ENCODE measurements around the gene ADAM15. TPM values are rescaled to one million over a fixed set of nuclear protein-coding genes. Genes with fewer than 3 reads are reported as not detected.

The ADAM15 gene
- total RNA-seq, 1 experiment from 2014 or later, result 36.3 TPM

DNA sequence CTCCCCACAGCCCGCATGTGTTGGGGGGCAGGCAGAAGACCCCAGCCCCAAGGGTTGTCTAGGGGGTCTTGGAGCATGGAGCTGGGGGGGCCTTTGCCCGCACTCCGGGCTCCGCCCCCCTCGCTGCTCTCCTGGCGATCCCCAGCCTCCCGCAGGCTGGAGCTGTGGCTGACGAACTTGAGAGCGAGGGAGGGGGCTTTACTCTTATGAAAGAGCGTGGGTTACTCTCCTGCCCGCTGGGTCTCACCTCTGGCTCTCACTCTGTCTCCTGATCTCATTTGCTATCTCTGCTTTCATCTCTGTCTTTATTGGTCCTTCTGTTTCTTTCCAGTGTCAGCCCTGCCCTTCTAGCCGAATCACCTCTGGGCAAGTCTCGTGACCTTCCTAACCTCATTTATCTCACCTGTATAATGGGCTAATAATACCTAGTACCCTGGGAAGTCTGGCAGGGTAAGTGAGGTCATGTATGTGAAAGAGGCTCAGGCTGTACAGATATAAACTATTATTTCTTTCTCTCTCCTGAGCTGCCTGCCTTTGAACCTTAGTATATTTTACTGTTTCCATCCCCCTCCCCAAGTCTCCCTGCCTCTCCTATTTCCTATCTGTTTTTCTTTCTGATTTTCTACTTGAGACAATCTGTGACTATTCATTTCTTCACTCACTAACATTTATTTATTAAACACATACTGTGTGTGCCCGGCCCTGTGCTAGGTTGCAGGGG lies 13.2 kb downstream of the ADAM15 start:
- peaks cover 5% of the 10 kb centered on the region for H3K36me3 ChIP-seq (ENCODE audit: insufficient read depth, low read length, poor library complexity, severe bottlenecking)
- no peak for TF ChIP-seq EZH2 (IDR thresholded peaks at IDR 0.05; ENCODE audit: borderline replicate concordance, low read depth, low read length, poor library complexity, severe bottlenecking)
- H3K4me3 ChIP-seq (ENCODE audit: low read depth, low read length, poor library complexity, severe bottlenecking), result peak overlapping the region; percentile 81
- ChIA-PET POLR2A (ENCODE audit: low non-redundant PET) (no interaction called here), CTCF (interaction anchor here (0.6 to 3.8 kb wide), 3 partner anchors 21 to 119 kb away, joined by 3 to 35 read pairs (median 4); no protein-coding TSS in a partner anchor)
- H3K27me3 ChIP-seq (replicated peaks; ENCODE audit: insufficient read depth, low read depth, low read length, poor library complexity), result no peaks in the 10 kb centered on the region
- BruUV-seq (replicated peaks), result TSS peak; percentile 82
- peaks cover 31% of the 10 kb centered on the region for H3K4me1 ChIP-seq (ENCODE audit: insufficient read depth, low read length, poor library complexity, severe bottlenecking)
- peak; percentile 67 for DNase-seq (ENCODE audit: low spot score)
- H3K9me3 ChIP-seq (ENCODE audit: low read depth, low read length, poor library complexity, severe bottlenecking), result no peaks in the 10 kb centered on the region
- H3K27ac ChIP-seq (ENCODE audit: low read depth, low read length, poor library complexity, severe bottlenecking), result peak overlapping the region; percentile 89
- intact Hi-C loops (cut with micrococcal nuclease; ENCODE audit: unreplicated experiment), result loop anchor here (5.0 kb wide), 3 partner anchors 102 to 582 kb away; partner anchors contain the start of genes PYGO2 and UBE2Q1

- Histone ChIP-seq H3K27ac (ENCODE audit: low read depth, low read length, poor library complexity, severe bottlenecking) (no peak overlapping the region), H3K9me3 (ENCODE audit: low read depth, low read length, poor library complexity, severe bottlenecking) (no peaks in the 10 kb centered on the region), H3K4me3 (ENCODE audit: low read depth, low read length, poor library complexity, severe bottlenecking) (peak overlapping the region; percentile 81), H3K27me3 (replicated peaks; ENCODE audit: insufficient read depth, low read depth, low read length, poor library complexity) (no peaks in the 10 kb centered on the region), H3K36me3 (ENCODE audit: insufficient read depth, low read length, poor library complexity, severe bottlenecking) (peaks cover 5% of the 10 kb centered on the region), H3K4me1 (ENCODE audit: insufficient read depth, low read length, poor library complexity, severe bottlenecking) (peaks cover 33% of the 10 kb centered on the region)
- TF ChIP-seq, protein P1, sequence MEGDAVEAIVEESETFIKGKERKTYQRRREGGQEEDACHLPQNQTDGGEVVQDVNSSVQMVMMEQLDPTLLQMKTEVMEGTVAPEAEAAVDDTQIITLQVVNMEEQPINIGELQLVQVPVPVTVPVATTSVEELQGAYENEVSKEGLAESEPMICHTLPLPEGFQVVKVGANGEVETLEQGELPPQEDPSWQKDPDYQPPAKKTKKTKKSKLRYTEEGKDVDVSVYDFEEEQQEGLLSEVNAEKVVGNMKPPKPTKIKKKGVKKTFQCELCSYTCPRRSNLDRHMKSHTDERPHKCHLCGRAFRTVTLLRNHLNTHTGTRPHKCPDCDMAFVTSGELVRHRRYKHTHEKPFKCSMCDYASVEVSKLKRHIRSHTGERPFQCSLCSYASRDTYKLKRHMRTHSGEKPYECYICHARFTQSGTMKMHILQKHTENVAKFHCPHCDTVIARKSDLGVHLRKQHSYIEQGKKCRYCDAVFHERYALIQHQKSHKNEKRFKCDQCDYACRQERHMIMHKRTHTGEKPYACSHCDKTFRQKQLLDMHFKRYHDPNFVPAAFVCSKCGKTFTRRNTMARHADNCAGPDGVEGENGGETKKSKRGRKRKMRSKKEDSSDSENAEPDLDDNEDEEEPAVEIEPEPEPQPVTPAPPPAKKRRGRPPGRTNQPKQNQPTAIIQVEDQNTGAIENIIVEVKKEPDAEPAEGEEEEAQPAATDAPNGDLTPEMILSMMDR (conservative IDR thresholded peaks at IDR 0.05; ENCODE audit: low read depth, low read length), result no peak
- no peak for TF ChIP-seq EZH2 (IDR thresholded peaks at IDR 0.05; ENCODE audit: borderline replicate concordance, low read depth, low read length, poor library complexity, severe bottlenecking)
- no peak for DNase-seq (ENCODE audit: low spot score)
- intact Hi-C loops (cut with micrococcal nuclease; ENCODE audit: unreplicated experiment), result loop anchor here (5.0 kb wide), 3 partner anchors 103 to 583 kb away; partner anchors contain the start of genes PYGO2 and UBE2Q1
- BruUV-seq (replicated peaks), result no TSS peak
- CTCF ChIA-PET, result interaction anchor here (0.6 to 1.0 kb wide), 2 partner anchors 26 to 118 kb away, joined by 3 to 4 read pairs; no protein-coding TSS in a partner anchor
- POLR2A ChIA-PET (ENCODE audit: low non-redundant PET), result no interaction called here
Measured at GRCh38 chr1:155064832-155065429, 13.8 kb downstream of the ADAM15 start.

GRCh38 chr1:155066777-155067176 lies 15.7 kb downstream of the ADAM15 start:
- H3K4me1 ChIP-seq (ENCODE audit: insufficient read depth, low read length, poor library complexity, severe bottlenecking), result peaks cover 38% of the 10 kb centered on the region
- intact Hi-C loops (cut with micrococcal nuclease; ENCODE audit: unreplicated experiment), result no loop called here
- ChIA-PET CTCF (no interaction called here), POLR2A (ENCODE audit: low non-redundant PET) (no interaction called here)
- TF ChIP-seq, protein P1 (conservative IDR thresholded peaks at IDR 0.05; ENCODE audit: low read depth, low read length), result no peak
- H3K27me3 ChIP-seq (replicated peaks; ENCODE audit: insufficient read depth, low read depth, low read length, poor library complexity), result no peaks in the 10 kb centered on the region
- H3K4me3 ChIP-seq (ENCODE audit: low read depth, low read length, poor library complexity, severe bottlenecking), result no peak overlapping the region
- no TSS peak for BruUV-seq (replicated peaks)
- H3K9me3 ChIP-seq (ENCODE audit: low read depth, low read length, poor library complexity, severe bottlenecking), result no peaks in the 10 kb centered on the region
- H3K27ac ChIP-seq (ENCODE audit: low read depth, low read length, poor library complexity, severe bottlenecking), result no peak overlapping the region
- peaks cover 5% of the 10 kb centered on the region for H3K36me3 ChIP-seq (ENCODE audit: insufficient read depth, low read length, poor library complexity, severe bottlenecking)
- DNase-seq (ENCODE audit: low spot score), result no peak
